Measurements from ENCODE around the gene ZNF157.

DNA sequence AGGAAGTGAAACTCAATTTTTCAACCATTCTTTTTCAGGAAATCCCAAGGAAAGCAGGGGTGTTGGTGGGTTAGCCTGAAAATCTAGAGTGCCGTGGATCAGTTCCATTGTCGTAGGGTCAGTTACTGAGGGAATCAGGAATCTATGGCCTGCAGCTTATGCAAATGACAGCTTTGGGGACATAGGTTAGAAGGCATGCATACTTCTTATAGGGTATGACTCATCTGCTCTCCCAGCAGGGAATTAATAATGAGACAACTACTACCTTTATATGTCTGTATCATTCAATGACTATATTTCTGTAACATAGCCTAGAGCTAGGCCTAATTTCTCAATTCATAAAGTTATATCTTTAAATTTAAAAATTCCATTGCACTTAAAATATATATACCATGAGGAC, 76.1 kb downstream of the ZNF157 start:
- TF ChIP-seq, protein P1, sequence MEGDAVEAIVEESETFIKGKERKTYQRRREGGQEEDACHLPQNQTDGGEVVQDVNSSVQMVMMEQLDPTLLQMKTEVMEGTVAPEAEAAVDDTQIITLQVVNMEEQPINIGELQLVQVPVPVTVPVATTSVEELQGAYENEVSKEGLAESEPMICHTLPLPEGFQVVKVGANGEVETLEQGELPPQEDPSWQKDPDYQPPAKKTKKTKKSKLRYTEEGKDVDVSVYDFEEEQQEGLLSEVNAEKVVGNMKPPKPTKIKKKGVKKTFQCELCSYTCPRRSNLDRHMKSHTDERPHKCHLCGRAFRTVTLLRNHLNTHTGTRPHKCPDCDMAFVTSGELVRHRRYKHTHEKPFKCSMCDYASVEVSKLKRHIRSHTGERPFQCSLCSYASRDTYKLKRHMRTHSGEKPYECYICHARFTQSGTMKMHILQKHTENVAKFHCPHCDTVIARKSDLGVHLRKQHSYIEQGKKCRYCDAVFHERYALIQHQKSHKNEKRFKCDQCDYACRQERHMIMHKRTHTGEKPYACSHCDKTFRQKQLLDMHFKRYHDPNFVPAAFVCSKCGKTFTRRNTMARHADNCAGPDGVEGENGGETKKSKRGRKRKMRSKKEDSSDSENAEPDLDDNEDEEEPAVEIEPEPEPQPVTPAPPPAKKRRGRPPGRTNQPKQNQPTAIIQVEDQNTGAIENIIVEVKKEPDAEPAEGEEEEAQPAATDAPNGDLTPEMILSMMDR (conservative IDR thresholded peaks at IDR 0.05; ENCODE audit: low read depth in 2 of 2) = no peak
- TF ChIP-seq EZH2 (IDR thresholded peaks at IDR 0.05; ENCODE audit: low read depth, unreplicated experiment) (no peak), ZNF114 (CRISPR knock-in tag; IDR thresholded peaks at IDR 0.05) (no peak), POLR2AphosphoS5 (IDR thresholded peaks at IDR 0.05; ENCODE audit: low read depth) (no peak), CREB1 (CRISPR knock-in tag; IDR thresholded peaks at IDR 0.05; ENCODE audit: low read depth) (no peak), EZH2phosphoT487 (IDR thresholded peaks at IDR 0.05; ENCODE audit: unreplicated experiment) (no peak), JUNB (IDR thresholded peaks at IDR 0.05; ENCODE audit: unreplicated experiment) (no peak), ZNF331 (CRISPR knock-in tag; IDR thresholded peaks at IDR 0.05; ENCODE audit: low read depth) (no peak)
- TF ChIP-seq, protein P2, sequence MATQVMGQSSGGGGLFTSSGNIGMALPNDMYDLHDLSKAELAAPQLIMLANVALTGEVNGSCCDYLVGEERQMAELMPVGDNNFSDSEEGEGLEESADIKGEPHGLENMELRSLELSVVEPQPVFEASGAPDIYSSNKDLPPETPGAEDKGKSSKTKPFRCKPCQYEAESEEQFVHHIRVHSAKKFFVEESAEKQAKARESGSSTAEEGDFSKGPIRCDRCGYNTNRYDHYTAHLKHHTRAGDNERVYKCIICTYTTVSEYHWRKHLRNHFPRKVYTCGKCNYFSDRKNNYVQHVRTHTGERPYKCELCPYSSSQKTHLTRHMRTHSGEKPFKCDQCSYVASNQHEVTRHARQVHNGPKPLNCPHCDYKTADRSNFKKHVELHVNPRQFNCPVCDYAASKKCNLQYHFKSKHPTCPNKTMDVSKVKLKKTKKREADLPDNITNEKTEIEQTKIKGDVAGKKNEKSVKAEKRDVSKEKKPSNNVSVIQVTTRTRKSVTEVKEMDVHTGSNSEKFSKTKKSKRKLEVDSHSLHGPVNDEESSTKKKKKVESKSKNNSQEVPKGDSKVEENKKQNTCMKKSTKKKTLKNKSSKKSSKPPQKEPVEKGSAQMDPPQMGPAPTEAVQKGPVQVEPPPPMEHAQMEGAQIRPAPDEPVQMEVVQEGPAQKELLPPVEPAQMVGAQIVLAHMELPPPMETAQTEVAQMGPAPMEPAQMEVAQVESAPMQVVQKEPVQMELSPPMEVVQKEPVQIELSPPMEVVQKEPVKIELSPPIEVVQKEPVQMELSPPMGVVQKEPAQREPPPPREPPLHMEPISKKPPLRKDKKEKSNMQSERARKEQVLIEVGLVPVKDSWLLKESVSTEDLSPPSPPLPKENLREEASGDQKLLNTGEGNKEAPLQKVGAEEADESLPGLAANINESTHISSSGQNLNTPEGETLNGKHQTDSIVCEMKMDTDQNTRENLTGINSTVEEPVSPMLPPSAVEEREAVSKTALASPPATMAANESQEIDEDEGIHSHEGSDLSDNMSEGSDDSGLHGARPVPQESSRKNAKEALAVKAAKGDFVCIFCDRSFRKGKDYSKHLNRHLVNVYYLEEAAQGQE (IDR thresholded peaks at IDR 0.05; ENCODE audit: unreplicated experiment) = no peak

Data from GM23338 (cell line).